HG02938 (cell line): Measurements from ENCODE around the gene G6PD.
"Not testable (repeated sequence)": the region's sequence is repeated elsewhere in the genome, so short reads cannot be mapped to it uniquely, and the experiment has no call there.

Experiments used
- ATAC-seq: cut with Tn5 transposase; IDR thresholded peaks from one replicate; pipeline ENCODE4 v1.9.1; 2021; ENCODE audit warnings: mild to moderate bottlenecking, moderate library complexity; ENCODE audit not compliant: unreplicated experiment

G6PD gene

DNA sequence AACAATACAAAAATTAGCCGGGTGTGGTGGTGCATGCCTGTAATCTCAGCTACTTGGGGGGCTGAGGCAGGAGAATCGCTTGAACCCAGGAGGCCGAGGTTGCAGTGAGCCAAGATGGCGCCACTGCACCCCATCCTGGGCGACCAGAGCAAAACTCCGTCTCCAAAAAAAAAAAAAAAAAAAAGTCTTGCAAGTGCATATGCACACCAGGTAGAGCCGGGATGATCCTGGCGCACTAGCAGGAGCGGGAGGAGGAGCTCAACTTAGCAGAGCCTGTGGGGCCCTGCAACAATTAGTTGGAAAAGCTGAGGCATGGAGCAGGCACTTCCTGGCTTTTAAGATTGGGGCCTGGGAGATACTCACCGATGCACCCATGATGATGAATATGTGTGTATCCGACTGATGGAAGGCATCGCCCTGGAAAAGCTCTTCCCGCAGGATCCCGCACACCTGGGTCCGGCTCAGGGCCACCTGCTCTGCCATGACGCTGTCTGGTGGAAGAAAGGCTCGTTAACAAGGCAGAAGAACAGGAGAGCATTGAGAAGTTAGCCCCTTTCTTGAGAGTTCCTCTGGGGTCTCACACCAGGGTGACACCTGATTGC lies 872 bp downstream of the G6PD start:
- ATAC-seq: no peak

DNA sequence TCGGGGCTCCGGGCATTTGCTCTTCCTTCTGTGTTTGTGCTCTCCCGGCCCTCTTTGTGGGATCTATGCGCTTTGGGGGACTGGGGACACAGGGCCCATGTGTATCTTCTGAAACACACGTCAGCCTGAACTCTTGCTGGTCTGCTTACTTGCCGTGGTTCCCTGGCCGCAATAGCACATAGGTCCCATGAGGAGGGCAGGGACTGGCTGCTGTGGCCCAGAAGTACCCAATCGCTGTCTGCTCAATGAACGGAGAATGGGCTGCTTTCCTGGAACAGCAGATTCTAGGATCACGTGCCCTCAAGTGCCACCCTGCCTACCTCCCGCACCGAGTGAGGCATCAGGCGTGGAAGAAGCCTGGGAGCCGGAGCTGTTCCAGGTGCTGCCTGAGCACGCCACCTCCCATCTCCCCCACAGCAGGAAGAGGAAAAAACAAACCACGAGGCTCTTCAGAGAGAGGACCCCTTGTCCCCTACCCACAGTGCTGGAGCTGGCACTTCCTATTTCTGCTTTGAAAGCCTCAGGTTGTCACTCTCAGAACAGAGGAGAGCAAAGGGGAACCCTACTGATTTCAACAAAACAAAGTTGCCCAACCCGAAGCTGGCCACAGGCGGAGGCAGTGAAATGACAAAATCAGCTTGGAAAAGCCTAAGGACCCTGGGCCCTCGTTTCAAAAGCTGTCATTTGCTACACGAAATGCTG lies 3.8 kb downstream of the G6PD start:
- ATAC-seq: no peak

DNA sequence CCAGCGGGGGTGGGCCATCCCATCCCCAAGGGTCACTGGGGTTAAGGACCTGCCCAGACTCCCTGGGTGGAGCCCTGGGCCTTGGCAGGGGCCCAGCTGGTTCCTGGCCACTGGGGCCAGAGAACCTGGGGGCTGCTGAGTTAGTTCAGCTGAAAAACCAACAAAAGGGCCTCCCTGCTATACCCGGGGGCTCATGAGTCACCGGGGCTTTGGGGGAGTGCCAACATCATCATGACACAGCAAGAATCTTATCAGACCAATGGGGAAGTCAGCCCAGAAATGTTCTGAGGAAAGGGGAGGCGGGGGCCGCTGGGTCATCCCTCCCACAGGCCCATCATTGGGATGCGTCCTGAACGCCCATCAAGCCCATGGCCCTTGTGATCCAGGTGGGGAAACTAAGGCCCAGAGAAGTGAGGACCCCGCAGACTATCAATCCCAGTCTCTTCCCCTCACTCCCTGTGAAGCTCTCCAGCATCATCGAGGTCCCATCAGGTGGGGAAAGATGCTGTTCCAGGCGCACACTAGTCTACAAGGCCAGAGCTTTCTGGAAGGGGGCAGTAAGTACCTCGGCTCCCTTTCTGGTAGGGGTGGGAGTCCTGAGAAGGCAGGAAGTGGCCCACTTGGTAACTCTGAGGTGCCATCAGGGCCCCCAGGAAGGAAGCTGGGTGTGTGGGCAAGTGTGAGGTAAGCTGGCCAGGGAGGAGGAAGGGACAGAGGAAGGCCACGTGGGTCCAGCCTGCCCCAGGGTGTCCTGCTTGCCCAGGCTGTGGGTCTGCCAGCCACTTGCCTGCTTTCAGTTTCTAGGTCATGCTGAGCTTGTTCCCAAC lies 4.5 kb downstream of the G6PD start:
- ATAC-seq: no peak

DNA sequence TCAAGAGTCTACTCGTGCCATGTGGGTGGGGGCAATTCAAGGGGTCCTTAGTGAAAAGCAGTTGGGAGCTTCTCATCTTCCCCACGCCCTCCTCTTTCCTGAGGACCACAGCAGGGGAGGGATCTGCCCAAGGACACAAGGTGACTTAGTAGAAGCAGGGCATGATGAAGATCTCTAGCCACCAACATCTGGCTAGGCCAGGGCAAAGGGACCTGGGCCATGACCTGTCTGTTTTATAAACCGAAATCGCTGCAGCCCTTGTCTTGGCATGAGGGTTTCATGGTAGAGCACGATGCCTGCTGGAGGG lies 5.1 kb downstream of the G6PD start:
- ATAC-seq: no peak

DNA sequence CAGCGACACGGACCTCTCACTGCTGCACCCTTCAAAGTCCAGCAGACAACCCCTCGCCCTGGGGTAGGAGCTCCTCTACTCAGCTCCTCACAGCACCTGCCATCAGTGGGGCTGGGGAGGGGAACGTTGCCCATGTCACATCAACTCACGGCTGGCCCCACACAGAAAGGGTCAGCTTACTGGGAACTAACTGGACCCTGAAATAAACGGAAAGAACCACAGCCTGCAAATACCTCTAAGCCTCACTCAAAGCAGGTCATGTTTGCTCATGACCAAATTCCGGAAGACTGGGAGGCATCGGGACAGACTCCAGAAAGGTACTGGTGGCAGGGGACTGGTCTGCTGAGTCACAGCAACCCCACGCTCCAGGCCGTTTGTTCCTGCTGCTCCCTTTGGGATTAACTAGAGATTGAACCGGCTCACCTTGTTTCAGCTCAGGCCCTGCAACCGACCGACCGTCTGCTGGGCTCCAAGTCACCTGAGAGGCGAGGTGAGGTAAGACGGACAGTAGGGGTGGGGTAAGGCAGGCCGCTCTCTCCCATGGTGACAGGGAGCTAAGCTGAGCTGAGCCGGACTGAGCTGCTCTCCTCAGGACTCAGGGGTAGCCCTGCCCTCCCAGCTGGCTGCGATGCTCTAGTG lies 5.6 kb downstream of the G6PD start:
- no peak for ATAC-seq

DNA sequence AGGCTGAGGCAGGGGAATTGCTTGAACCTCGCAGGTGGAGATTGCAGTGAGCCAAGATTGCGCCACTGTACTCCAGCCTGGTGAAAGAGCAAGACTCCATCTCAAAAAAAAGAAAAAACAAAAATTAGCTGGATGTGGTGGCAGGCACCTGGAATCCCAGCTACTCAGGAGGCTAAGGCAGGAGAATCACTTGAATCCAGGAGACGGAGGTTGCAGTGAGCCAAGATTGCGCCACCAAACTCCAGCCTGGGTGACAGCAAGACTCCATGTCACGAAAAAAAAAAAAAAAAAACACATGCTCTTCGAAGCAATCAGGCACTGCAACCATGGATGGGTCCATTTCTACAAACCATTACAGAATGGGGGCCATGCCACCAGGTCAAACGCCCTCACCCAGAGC lies 6.3 kb downstream of the G6PD start:
- ATAC-seq: not testable (repeated sequence)

DNA sequence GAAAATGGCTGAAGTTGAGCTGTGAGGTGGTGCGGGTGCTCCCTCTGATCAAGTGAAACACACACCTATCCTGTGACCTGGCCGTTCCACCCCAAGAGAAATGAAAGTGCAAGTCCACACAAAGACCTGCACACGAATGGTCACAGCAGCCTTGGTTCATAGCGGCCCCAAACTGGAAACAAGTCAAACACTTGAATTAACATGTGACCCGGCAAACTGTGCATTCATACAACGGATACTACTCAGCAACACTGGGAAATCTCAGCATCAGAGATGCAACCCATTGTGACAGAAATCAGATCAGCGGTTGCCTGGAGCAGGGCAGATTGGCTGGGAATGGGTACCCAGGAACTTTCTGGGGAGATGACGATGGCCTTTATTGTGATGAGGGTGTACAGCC lies 7.6 kb downstream of the G6PD start:
- ATAC-seq: no peak

DNA sequence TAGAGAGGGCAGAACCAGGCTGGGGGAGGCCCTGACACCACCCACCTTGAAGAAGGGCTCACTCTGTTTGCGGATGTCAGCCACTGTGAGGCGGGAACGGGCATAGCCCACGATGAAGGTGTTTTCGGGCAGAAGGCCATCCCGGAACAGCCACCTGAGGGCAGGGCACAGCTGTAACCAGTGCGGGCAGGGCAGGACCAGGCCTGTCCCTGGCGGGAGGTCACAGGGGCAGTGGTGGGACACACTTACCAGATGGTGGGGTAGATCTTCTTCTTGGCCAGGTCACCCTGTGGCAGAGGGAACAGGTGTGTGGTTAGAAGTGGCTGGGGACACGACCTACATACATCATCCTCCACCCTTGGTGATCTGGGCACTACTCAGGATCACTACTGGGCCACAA lies 10.8 kb downstream of the G6PD start:
- no peak for ATAC-seq

DNA sequence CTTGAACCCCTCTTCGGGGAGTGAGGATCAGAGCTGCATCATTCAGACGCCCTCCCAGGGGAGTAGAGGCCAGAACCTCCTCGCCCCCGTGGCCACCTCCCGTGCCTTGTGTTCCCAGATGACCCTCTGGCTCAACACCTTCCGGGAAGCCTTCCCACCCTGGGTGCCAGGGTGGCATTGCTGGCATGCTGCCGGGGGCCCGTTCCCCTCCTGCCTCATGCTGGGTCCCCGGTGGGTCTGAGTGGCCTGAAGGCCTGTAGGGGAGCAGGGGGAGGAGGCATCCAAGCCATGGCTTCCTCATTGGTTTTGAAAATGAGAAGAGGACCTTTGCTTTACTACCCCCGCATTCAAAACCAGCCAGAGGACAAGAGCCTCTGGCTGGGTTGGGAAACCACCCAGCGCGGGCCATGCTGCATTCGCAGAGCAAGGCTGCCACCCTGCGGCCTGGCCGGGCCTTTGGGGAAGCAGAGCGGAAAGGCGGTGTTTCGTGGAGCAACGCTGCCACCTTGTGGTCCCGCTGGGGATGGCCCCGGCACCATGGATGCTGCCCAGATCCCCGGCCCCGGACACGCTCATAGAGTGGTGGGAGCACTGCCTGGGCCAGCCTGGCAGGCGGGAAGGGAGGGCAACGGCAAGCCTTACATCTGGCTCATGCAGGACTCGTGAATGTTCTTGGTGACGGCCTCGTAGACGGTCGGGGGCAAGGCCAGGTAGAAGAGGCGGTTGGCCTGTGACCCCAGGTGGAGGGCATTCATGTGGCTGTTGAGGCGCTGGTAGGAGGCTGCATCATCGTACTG lies 11.9 kb downstream of the G6PD start:
- ATAC-seq: peak; percentile 79

DNA sequence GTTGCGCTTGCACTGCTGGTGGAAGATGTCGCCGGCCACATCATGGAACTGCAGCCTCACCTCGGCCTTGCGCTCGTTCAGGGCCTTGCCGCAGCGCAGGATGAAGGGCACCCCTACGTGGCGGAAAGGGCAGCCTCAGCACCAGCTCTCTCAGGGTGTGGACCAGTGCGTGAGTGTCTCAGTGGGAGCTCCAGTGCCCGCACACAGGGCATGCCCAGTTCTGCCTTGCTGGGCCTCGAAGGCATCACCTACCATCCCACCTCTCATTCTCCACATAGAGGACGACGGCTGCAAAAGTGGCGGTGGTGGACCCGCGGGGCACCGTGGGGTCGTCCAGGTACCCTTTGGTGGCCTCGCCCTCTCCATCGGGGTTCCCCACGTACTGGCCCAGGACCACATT lies 14.0 kb downstream of the G6PD start:
- no peak for ATAC-seq

DNA sequence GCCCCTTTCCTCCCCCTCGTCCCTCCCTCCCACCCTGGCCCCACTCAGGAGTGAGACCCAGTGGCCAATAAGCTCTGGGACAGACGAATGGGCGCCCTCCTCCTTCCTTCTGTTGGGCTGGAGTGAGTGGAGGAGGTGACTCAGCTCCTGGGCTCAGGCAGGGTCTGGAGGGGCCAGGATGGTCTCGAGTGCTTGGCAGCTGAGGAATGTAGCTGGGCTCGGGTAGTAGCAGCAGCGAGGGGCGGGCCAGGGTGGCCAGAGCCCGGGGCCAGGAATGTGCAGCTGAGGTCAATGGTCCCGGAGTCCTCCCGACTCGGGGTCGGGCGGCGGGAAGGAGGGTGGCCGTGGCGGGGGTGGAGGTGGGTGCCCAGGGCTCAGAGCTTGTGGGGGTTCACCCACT lies 15.0 kb downstream of the G6PD start:
- ATAC-seq: no peak

DNA sequence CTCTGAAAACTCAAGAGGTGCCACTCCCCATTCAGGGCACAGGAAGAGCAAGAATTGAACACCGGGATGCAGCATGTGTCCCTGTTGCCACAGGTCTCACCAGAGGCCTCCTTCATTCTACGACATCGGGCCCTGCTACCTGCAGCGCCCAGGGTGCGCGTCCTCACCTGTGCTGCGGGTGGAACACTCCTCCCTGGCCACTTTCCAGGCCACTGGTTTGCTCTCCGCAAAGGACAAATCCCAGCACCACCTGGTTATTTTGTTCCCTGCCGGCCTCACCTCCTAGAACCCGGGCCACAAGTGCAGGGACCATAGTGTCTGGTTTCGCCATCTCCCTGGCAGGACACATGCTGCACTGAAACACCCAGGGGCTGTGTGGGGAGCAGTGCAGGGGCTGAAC lies 16.4 kb downstream of the G6PD start:
- no peak for ATAC-seq

DNA sequence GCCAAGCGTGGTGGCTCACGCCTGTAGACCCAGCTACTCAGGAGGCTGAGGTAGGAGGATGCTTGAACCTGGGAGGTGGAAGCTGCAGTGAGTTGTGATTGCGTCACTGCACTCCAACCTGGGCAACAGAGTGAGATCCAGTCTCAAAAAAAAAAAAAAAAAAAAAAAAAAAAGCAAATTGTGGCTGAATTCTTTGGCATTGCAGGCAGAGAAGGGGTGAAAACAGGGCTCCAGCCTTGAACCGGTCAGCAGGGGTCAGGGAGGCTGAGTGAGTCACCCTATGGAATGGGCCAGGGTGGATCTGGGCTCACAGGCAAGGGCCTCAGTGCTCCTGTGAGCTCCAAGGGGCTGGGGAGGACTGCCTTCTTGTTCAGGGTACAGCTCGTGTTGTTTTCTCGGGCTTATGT lies 17.4 kb downstream of the G6PD start:
- ATAC-seq: no peak

DNA sequence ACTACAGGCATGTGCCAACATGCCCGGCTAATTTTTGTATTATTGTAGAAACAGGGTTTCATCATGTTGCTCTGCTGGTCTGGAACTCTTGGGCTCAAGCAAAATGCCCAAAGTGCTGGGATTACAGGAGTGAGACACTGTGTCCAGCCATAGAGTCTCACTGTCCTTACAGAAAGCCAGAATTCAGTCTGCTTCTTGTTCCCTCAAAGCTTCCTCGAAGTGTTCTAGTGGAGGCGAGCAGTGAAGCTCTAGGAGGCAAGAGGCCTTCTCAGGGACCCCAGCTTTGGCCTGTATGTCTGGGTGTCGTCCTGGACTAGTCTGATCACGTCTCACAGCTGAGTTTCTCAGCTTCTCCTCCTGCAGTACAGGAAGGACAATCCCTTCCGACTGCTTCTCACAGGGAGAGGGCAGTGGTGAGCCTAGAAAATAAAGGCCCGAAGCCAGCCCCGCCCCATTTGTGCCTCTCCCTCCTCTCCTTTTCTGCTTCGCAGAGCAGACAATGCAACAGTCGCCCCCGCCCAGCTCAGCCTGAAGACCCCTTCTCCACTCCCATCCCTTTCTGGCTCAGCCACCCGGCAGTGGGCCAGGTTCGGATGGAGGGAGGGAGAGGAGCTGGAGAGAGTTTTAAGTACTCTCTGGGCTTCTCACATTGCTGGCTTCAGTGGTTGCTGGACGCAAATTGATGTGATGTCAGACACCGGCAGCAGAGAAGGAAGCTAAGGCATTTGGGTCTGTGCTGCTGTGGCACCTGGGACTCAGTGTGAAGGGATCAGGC lies 19.6 kb downstream of the G6PD start:
- ATAC-seq: peak; percentile 72

DNA sequence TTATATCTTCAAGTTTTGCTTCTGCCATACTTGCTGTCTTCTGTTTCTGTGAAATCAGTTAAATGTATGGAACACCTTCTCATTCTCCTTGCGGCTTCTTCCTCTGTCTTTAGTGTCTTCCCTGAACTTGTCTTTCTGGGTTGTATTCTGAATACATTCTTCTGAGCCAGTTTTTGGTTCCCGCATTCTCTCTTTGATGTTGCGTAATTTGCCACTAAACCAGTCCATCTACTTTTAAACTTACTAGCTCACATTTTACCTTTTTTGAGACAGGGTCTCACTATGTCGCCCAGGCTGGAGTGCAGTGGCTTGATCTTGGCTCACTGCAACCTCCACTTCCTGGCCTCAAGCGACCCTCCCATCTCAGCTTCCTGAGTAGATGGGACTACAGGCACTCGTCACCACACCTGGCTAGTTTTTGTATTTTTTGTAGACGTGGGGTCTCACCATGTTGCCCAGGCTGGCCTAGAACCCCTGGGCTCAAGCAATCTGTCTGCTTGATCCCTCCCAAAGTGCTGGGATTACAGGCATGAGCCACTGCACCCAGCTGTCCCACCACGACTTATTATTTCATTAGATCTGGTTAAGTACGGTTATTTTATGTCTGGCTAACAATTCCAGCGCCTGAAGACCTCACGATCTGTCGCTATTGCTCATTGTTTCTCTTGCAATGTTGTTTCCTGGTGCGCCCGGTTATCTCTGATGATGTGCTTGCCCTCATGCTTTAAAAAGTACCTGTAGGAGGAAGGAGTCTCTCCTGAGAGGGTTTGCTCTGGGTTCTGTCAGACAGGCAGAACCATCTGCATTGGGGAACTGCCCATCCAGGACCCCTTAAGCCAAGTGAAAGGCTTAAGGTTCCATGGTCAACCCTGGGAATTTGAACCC lies 20.8 kb downstream of the G6PD start:
- ATAC-seq: no peak

DNA sequence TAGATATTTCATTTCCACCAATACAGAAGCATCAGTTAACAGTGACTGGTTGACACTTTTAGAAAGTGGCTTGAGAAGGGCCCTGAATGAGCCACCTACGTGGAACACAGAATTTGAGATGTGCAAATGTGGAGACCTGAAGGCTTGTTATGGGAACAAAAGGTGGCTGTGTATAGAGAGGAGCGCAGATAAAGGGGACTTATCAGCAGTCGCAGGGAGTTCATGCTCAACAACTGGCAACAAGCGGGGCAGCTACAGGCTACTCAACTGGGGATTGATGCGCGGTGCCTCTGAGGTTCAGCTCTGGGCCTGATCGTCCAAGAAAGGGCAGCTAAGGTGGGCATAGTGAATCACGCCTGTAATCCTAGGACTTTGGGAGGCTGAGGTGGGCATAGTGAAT lies 27.3 kb downstream of the G6PD start:
- no peak for ATAC-seq

DNA sequence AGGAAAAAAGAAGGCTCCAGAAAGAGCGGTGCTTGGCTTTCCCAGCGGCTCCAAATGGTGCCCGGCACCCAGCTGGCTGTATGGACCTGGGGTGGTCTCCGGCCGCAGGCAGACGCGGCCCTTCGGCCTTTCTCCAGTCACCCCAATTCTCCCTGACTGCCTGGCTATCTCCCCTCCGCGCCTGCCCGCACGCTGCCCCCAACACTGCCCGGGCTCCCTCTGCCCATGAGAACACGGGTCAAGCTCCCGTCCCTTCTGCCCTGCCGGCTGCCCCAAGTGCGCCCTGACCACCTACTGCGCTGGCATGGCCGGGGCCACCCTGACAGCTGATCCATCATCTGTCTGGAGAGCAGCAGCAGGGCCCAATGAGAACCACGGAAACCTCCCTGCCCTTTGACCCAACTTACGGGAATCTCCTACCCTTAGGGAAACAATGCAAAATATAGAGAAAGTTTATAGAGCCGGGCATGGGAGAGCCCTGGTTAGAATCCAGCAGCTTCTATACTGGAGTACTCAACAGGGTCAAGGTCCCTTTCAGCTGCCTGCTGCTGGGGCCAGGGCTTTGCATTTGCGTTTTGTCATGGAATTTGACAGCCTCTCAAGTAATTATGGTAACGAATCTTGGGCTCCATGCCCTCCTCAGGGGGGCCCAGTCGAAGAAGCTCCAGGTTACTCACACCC lies 29.4 kb downstream of the G6PD start:
- no peak for ATAC-seq

DNA sequence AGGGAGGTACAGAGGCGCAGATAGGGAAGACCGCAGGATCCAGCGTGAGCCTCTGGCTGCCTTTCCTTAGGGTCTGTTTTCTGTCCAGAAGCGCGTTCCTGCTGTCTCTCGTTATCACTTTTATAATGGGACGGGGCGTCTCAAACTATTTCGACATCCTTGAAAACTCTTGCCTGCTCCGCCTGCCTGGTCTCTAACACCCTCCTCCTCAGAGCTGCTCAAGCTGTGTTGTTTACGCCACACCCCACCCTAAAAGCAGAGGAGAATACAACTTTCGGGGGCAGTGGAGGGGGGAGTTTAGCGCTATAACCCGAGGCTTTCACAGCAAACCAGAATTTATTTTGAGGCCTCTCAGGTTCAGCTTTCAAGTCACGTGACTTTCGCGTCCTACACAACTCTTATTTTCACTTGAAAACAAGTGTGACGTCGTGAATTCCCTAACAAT lies 30.0 kb downstream of the G6PD start:
- ATAC-seq: no peak
